Lung (tissue), 12 donors: ENCODE results near the gene ISCA1. TPM values are rescaled to one million over a fixed set of nuclear protein-coding genes. Genes with fewer than 3 reads are reported as not detected.
"Not testable (repeated sequence)": the region's sequence is repeated elsewhere in the genome, so short reads cannot be mapped to it uniquely, and the experiment has no call there.

Source experiments
- ATAC-seq: fragments of 200-7000 bp; cut with Tn5 transposase; one replicate; pipeline ENCODE4 v1.9.1; 2020; ENCODE audit warnings: moderate number of reproducible peaks; ENCODE audit not compliant: insufficient read depth, low FRiP score
- DNase-seq, 3 donors: peaks; one replicate each; pipeline ENCODE4 v3.0.0-alpha.2; 2013 to 2017
- H3K27ac ChIP-seq, 2 donors: one replicate each; pipeline ENCODE4 v1.5.1; 2013; ENCODE audit warnings: mild to moderate bottlenecking in 2 of 2, moderate library complexity in 2 of 2, control low read depth in 1 of 2, inconsistent platforms in 1 of 2, low read depth in 1 of 2, low read length in 1 of 2
- H3K27me3 ChIP-seq, 3 donors: one replicate each; pipeline ENCODE4 v1.5.1; 2013; ENCODE audit warnings: low read length in 2 of 3; ENCODE audit not compliant: control insufficient read depth in 3 of 3, insufficient read depth in 3 of 3
- H3K36me3 ChIP-seq, 4 donors: one replicate each; pipeline ENCODE4 v1.5.1; 2013; ENCODE audit warnings: low read length in 4 of 4, mild to moderate bottlenecking in 1 of 4, moderate library complexity in 1 of 4; ENCODE audit not compliant: control insufficient read depth in 4 of 4, insufficient read depth in 4 of 4
- H3K4me1 ChIP-seq, 5 donors: one replicate each; pipeline ENCODE4 v1.5.1; 2013; ENCODE audit warnings: low read length in 5 of 5, mild to moderate bottlenecking in 2 of 5, moderate library complexity in 1 of 5; ENCODE audit not compliant: control insufficient read depth in 5 of 5, insufficient read depth in 5 of 5
- H3K4me3 ChIP-seq: one replicate; pipeline ENCODE4 v1.5.1; 2013; ENCODE audit warnings: mild to moderate bottlenecking, control low read depth, moderate library complexity
- H3K9ac ChIP-seq, 2 donors: one replicate each; pipeline ENCODE4 v1.5.1; 2013; ENCODE audit warnings: low read length in 2 of 2, control low read depth in 1 of 2; ENCODE audit not compliant: insufficient read depth in 1 of 2
- H3K9me3 ChIP-seq, 4 donors: one replicate each; pipeline ENCODE4 v1.5.1; 2013; ENCODE audit warnings: low read length in 3 of 4, mild to moderate bottlenecking in 1 of 4, moderate library complexity in 1 of 4; ENCODE audit not compliant: control insufficient read depth in 4 of 4, insufficient read depth in 3 of 4
- WGBS, 2 donors: extraction: QIAGEN DNeasy Blood & Tissue Kit; methylation state at CpG; one replicate each; pipeline ENCODE4 v1.1.7; 2013; 5-methylcytosine and 5-hydroxymethylcytosine counted together
- polyA plus RNA-seq, 2 donors: library from polyadenylated mRNA; stranded (reverse); fragments of 200-250 nt; gene quantifications; one replicate each; pipeline ENCODE4 v1.2.1, GENCODE V29; 2013
- total RNA-seq, 2 donors: library from RNA; depleted of rRNA in 1 of 2; stranded (reverse); fragments of >200 nt in 1 of 2; gene quantifications; one replicate each; pipeline ENCODE4 v1.2.1, GENCODE V29; 2014 to 2021
- TF ChIP-seq, protein P1 (sequence below): IDR thresholded peaks from 2 replicates; pipeline ENCODE4 v1.5.1; 2012; ENCODE audit warnings: mild to moderate bottlenecking; ENCODE audit errors: control extremely low read depth, extremely low read depth
- donor health status: control.
- donor health status: control.
- donor health status: Bipolar disorder and iron deficiency.
- donor health status: healthy.
- donor health status: DM: yes; HTN: yes; CAD: no.

The ISCA1 gene
- total and polyA plus RNA-seq, 4 donors: 18.5 to 45.5 (median 20.7) TPM

DNA sequence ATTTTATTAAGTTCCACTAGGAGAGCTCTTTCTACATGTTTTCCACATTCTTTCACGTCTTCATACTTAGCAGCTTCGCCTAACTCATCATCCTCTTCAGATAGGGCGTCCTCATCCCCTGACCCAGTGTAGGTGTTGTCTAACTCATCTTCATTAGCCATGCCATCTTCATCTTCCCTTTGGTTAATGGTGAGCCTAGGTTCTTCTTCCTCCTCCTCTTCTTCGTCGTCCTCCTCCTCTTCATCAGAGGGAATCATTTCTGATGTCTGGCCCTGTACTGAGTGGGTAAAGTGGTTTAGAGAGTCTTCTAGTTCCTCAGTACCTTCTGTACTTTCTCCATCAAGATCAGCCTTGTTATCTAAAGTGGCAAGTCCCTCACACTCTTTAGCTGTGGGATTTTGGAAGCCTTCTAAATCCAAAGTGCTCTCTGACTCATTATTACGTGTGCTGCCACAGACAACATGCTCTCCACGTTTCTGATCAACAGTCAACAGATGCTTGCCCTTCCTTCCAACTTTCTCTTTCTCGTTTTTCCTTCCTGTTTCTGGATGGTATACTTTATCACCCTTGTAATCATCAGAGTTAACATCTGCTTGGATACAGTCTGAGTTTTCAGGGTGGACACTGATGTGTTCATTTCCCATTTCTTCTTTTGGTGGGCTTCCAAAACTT is 40.8 kb upstream of the ISCA1 start:
- ATAC-seq: no peak
- Histone ChIP-seq H3K27ac (no peak overlapping the region), H3K9ac (no peak overlapping the region), H3K4me1 (peaks cover 0 to 1% (median 0%) of the 10 kb centered on the region in 5 donors), H3K4me3 (no peak overlapping the region), H3K9me3 (no peaks in the 10 kb centered on the region), H3K27me3 (no peaks in the 10 kb centered on the region), H3K36me3 (peaks cover 36 to 63% (median 56%) of the 10 kb centered on the region in 4 donors)
- TF ChIP-seq, protein P1, sequence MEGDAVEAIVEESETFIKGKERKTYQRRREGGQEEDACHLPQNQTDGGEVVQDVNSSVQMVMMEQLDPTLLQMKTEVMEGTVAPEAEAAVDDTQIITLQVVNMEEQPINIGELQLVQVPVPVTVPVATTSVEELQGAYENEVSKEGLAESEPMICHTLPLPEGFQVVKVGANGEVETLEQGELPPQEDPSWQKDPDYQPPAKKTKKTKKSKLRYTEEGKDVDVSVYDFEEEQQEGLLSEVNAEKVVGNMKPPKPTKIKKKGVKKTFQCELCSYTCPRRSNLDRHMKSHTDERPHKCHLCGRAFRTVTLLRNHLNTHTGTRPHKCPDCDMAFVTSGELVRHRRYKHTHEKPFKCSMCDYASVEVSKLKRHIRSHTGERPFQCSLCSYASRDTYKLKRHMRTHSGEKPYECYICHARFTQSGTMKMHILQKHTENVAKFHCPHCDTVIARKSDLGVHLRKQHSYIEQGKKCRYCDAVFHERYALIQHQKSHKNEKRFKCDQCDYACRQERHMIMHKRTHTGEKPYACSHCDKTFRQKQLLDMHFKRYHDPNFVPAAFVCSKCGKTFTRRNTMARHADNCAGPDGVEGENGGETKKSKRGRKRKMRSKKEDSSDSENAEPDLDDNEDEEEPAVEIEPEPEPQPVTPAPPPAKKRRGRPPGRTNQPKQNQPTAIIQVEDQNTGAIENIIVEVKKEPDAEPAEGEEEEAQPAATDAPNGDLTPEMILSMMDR: no peak
- 66 to 73% methylated on average over 8 of the region's 8 CpGs for WGBS, 2 donors
- no peak for DNase-seq

DNA sequence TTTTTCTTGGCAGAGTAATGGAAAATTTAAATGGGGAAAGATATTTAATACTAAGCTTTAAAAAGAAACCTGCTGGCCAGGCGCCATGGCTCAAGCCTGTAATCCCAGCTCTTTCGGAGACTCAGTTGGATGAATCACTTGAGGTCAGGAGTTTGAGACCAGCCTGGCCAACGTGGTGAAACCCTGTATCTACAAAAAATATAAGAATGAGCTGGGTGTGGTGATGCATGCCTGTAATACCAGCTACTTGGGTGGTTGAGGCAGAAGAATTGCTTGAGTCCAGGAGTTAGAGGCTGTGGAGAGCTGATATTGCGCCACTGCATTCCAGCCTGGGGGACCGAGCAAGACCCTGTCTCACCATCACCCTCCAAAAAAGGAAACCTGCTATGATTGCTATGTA is 39.0 kb upstream of the ISCA1 start:
- Histone ChIP-seq H3K9me3 (no peaks in the 10 kb centered on the region), H3K36me3 (peaks cover 31 to 62% (median 54%) of the 10 kb centered on the region in 4 donors), H3K27me3 (no peaks in the 10 kb centered on the region), H3K27ac (no peak overlapping the region), H3K4me3 (no peak overlapping the region), H3K9ac (no peak overlapping the region), H3K4me1 (no peaks in the 10 kb centered on the region)
- TF ChIP-seq, protein P1: no peak
- WGBS, 2 donors: 76 to 78% methylated on average over 5 of the region's 5 CpGs
- no peak for DNase-seq
- no peak for ATAC-seq

- no peak overlapping the region for H3K9ac ChIP-seq
- H3K4me1 ChIP-seq: no peaks in the 10 kb centered on the region
- DNase-seq (no peak), ATAC-seq (no peak)
- H3K27me3 ChIP-seq: no peaks in the 10 kb centered on the region
- 96 to 97% methylated on average over 4 of the region's 4 CpGs for WGBS, 2 donors
- no peaks in the 10 kb centered on the region for H3K9me3 ChIP-seq
- no peak overlapping the region for H3K4me3 ChIP-seq
- TF ChIP-seq, protein P1: no peak
- peaks cover 25 to 57% (median 52%) of the 10 kb centered on the region in 4 donors for H3K36me3 ChIP-seq
- H3K27ac ChIP-seq: no peak overlapping the region
Observed at GRCh38 chr9:86318187-86318586, 35.8 kb upstream of the ISCA1 start.

DNA sequence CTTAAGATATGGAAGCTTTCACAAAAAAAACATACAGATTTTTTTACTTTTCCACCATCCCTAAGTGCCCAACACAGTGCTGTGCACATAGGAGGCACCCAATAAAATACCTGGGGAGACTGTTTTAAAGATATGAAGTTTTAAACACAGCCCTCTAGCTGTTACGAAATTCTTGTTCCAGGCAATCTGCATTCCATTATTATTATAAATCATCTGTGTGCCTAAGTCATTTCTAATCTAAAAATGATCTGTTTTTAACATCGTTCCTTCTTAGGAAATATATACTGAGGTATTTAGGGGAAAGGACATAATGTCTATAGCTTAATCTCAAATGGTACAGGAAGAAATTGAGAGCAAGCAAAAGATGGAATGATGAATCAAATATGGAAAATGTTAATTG is 32.7 kb upstream of the ISCA1 start:
- peaks cover 17 to 52% (median 42%) of the 10 kb centered on the region in 4 donors for H3K36me3 ChIP-seq
- 50 to 64% methylated on average over 2 of the region's 2 CpGs for WGBS, 2 donors
- H3K9ac ChIP-seq: no peak overlapping the region
- H3K4me3 ChIP-seq: no peak overlapping the region
- H3K27ac ChIP-seq: no peak overlapping the region
- TF ChIP-seq, protein P1: no peak
- ATAC-seq (no peak), DNase-seq (no peak)
- no peaks in the 10 kb centered on the region for H3K4me1 ChIP-seq
- H3K9me3 ChIP-seq: no peaks in the 10 kb centered on the region
- H3K27me3 ChIP-seq: no peaks in the 10 kb centered on the region

GRCh38 chr9:86312959-86313358 is 30.6 kb upstream of the ISCA1 start:
- H3K9me3 ChIP-seq, ATAC-seq, DNase-seq, H3K27me3 ChIP-seq, H3K9ac ChIP-seq, H3K4me1 ChIP-seq, H3K4me3 ChIP-seq, H3K27ac ChIP-seq: not testable (repeated sequence)
- peaks cover 12 to 48% (median 46%) of the 10 kb centered on the region in 4 donors for H3K36me3 ChIP-seq
- WGBS, 2 donors: 95% methylated on average over 2 of the region's 2 CpGs
